GM21381 (cell line): ENCODE measurements around the gene ADPRM.
A peak's percentile ranks its signal among the peaks of the same experiment; 100 is the strongest.
"Not testable (repeated sequence)": the region's sequence is repeated elsewhere in the genome, so short reads cannot be mapped to it uniquely, and the experiment has no call there.

Experiments used
- ATAC-seq: cut with Tn5 transposase; IDR thresholded peaks from one replicate; pipeline ENCODE4 v1.9.1; 2021; ENCODE audit warnings: mild to moderate bottlenecking, moderate library complexity; ENCODE audit not compliant: unreplicated experiment

Gene ADPRM, protein sequence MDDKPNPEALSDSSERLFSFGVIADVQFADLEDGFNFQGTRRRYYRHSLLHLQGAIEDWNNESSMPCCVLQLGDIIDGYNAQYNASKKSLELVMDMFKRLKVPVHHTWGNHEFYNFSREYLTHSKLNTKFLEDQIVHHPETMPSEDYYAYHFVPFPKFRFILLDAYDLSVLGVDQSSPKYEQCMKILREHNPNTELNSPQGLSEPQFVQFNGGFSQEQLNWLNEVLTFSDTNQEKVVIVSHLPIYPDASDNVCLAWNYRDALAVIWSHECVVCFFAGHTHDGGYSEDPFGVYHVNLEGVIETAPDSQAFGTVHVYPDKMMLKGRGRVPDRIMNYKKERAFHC

DNA sequence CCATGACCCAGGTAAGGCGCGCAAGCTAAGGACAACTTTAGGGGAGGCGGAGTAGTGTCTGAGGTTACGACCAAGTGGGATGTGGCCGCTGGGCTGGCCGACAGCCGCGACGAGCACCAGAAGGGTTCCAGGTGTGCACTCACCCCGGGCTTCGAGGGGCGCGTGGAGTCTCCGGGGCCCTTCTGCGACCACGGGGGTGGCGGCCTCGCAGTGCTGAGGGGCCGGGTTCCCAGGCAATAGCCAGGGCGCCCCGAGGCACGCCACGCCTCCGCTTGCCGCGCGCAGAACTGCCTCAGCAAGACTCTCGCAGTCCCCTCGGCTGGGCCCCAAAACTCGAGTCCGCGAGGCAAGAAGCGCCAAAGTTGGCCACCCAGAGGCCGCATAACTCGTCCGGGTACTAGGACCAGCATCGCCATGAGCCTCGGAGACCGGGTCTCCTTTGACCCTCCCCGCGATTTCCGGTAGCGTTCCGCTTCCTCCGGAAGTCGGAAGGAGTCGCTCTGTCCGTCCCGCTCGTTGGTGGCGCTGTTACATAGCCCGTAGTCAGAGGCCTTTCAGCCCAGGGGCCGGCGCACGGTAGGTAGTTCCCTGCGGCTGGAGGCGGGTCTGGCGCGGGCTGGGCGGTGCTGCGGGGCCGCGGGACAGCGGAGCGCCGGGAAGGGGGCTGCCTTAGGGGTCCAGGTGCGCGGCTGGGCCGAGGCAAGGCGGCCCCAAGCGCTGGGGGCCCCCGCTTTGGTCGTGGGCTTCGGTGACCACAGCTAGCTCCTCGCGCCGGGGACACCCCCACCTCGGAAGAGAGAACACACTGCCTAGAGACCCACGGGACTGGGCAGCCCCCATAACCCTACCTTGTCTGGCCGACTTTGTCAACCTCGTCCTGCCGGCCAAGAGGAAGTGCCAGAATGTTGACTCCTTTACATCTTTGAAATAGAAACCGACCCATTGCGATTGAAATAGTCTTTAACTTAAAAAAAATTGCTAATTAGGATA, at the start of gene ADPRM, which contains the start of gene SCO1:
TSS of gene ADPRM (plus strand) at position 503 of the 990 bp plus-strand sequence. CDS start 7,333 bp downstream, outside the sequence.
TSS of gene SCO1 (minus strand) at position 442 of the 990 bp plus-strand sequence. CDS start at position 416, 26 bp downstream.
- peak; percentile 95 for ATAC-seq

DNA sequence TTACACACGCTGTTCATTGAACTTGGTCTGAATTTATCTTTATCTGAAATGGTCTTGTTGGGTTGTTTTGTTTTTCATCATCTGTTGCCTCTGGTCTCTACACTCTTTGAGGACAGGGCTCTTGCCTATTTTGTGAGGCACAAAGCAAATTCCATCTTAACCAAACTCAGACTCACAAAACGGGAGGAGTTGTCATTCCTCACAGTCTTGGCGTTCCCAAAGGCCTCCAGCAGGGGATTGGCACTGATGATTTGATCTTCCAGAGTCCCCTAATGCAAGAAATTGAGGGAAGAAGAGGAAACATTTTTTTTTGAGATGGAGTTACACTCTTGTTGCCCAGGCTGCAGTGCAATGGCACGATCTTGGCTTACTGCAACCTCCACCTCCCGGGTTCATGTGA, 49.0 kb upstream of the ADPRM start:
- ATAC-seq: no peak

DNA sequence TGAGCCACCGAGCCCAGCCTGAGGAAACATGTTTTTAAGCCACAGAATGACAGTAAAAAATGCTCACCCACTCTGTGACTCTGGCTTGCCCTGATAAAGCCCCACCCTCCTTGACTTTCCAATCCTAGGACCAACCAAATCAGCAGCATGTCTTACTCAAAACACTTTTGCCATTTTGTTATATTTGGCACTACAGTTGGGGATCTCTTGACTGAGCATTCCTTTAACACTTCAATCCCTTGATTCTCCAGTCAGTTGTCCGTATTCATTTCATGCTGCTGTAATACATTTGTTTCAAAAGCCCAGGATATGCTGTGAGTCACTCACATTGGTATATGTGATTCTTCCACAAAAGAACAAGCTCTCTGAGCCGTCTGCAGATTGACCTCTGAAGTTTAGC, 48.4 kb upstream of the ADPRM start:
- ATAC-seq: no peak

DNA sequence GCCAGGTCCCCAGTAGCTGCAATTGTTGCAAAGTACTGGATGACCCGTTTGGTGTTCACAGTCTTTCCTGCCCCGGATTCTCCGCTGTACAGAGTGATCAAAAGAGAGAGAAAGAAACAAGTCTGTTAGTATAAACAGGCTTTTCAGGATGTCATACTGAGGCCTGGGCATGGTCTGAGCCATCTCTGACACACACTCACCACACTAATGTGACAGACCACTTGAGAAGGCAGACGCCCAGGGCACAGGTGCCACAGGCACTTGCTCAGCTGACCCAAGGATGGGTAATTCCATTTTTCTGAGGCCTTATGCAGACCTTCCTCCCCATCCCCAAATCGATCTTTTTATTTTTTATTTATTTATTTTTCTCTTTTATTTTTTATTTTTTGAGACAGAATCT, 47.8 kb upstream of the ADPRM start:
- no peak for ATAC-seq

DNA sequence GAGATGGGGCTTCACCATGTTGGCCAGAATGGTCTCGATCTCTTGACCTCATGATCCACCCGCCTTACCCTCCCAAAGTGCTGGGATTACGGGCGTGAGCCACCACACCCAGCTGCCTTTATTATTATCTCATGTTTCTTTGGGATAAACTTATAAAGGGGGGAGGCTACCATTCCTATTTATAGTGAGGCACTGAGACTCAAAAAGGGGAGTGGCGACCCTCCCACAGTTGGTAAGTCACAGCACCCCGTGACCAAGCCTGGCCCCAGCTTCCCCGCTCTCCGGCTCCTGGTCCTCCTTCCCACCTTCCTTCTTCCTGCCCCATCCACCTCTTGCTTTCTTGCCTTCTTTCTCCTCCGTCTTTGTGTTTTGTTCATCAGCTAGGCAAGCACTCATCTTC, 45.5 kb upstream of the ADPRM start:
- ATAC-seq: no peak

DNA sequence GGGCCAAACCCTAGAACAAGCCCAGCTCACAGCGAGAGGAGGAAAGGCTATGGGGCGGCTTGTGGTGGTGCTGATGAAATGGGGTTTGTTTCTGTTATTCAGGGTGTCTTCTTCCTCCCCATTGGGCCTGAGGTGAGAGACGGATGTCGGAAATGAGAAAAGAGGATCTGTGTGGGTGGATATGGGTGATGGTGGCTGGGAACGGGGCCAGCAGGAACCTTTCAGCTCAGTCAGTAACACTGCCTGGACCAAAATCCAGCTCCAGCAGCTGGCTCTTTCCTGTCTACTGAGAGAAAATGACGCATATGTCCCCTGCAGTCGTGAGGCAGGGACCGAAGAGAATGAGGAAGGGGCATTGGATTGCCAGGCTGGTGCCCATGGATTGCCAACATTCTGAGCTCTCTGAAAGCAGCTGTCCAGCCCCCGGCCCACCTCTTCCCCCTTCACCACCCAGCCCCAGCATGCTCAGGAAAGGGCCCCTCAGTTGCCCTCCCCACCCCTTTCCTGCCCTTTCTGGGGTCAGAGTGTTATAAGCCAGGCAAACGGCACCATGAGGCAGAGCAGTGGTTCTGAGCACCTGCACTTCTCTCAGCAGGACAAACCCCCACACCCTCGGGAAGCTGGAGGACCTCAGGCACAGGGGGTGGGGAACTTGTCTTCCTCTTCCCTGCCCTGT, 44.3 kb upstream of the ADPRM start:
- peak; percentile 61 for ATAC-seq

DNA sequence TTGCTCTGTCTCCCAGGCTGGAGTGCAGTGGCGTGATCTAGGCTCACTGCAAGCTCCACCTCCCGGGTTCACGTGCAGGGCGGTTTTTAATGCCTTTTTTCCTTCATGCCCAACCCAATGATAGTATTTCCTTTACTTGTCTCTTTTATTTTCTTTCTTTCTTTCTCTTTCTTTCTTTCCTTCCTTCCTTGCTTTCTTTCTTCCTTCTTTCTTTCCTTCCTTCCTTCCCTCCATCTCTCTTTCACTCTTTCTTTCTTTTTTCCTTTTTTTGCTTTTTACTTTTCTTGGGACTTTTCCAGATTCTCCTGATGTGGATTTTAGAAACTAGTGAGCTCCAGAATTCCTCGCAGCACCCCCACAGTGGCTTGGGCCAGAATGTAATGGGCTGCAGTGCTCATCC, 43.4 kb upstream of the ADPRM start:
- ATAC-seq: no peak

DNA sequence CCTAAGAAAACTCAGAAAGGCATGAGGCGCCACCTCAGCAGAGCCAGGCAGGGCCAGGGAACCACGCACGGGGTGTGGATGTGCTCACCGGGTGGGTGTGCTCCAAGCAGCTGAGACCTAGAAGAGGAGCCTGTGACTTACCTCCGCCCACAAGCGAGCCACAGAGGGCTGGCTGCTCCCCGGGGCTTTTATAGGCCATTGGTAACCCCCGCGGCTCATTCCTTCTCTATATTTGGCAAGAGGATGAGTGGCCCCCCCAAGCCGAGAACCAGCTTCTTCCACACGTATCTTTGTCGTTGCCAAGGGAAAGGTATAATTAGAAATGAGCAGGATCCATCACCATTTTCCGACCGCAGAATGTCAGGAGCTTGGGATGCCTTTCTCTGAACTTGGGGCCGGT, 40.2 kb upstream of the ADPRM start, which contains the start of gene MYH3:
TSS of gene MYH3 (minus strand) at position 162 of the 400 bp plus-strand sequence. CDS start 2,245 bp downstream, outside the sequence.
- no peak for ATAC-seq

DNA sequence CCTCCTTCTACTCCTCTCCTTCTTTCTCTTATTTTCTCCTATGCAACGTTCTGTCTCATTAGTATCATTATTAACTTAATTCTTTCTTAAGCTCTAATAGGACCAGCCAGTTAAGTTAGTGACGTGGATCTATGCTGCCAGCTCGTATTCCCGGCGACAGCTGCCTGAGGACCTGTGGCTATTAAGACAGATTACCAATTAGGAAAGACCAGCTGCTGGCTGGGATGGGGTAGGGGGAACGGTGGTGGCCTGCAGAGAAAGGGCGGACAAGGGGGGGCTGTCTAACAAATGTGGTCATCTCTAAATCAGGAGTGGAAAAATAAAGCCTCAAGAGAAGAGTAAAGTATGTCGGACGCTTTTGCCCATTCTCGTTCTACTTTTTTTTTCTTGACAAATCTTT, 39.5 kb upstream of the ADPRM start:
- no peak for ATAC-seq

DNA sequence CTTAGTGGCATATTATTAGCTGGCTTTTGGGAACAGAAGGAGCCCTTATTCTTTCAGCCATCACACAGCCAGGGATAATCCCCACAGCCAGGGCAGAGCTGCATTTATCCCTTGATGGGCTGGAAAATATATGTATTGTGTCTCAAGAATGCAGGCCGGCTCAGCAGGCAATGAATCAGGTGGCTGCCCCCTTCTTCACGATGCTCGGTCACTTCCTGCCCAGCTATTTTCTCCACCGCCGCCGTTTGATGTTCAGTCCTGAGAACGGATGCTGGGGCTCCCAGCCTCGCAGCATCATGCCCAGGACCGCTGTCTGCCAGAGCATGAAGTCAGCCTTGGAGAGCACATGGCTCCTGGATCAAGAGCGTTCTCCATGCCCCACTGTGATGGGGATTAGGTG, 36.0 kb upstream of the ADPRM start:
- no peak for ATAC-seq

DNA sequence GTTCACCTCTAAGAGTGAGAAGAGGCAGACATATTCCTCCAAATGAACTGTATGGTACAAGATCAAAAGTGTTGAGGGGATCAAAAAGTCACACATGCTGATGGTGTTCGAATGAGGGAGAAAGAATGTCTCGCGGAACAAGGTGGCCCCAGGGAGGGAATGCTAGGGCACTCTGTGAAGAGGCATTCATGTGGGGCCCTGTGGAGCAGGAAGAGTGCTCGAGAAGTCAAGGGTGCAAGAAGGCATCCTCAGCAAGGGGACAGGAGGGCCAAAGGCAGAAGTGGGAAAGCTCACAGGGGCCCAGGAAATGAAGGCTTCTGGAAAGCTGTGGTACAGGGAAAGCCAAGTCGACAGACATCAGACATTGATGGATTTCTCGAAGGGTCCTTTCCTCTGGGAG, 34.2 kb upstream of the ADPRM start:
- ATAC-seq: no peak

DNA sequence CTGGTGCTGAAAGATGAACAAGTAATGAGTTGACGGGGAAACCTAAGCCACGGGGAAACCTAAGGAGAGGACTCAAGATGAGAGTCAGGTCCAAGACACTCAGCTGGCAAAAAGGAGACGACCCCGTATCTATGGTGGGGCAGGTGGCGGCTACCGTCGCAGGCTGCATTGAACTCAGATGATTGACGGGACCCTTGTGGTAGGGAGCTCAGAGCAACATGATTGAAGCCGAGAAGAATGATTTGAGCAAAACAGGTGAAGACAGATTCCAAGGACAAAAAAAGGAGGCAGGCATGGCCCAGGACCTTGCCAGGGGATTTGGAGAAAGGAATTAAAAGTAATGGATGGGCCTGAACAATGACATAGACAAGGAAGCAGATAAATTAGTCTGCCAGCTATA, 32.8 kb upstream of the ADPRM start:
- no peak for ATAC-seq

DNA sequence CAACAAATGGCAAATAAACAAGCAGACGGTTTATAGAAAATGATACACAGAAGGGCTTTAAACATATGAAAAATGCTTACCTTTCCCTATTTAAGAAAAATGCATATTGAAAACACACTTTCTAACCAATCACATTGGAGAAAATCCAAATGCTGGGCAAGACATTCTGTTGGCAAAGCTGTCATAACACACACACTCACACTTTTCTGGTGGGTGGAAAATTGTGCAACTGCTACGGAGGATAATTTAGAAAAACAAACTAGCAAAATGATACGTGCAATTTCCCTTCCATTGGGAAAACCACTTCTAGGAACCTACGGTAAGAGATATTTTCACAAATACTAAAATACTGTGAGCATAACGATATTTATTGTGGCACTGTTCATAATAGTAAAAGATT, 30.5 kb upstream of the ADPRM start:
- no peak for ATAC-seq

DNA sequence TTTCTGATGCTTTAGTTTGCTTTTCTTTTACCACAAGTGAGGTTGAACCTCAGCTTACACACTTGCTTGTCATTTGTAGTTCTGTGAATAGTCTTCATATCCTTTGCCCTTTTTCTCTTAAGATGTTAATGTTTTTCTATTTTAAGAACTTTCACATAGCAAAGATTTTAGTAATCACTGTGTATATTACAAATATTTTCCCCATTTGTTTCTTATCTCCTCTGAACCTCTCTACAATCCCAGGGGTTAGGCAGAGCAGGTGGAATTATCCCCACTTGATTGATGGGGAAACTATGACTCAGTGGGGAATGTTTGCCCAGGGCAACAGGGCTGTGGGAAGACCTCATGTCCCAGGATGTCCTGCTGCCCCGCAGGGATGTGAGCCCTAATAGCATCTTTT, 28.6 kb upstream of the ADPRM start:
- ATAC-seq: no peak

DNA sequence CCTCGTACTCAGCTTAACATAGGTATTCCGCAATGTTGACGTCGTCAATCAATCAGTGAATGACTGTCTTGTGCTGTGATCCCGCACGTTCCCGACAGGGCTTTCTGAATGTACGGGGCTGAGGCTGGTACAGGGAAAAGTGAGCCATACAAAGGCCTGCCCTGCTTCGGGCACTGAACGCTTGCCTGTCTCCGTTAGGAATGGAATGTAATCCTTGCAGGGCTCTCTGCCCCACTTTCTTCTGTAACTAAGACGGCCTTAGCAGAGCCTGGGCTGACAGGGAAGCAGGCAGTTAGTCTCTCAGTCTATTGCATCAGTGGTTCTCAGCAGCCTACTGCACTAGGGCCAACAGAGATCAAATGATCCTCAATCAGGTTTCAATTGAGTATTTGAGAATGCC, 24.1 kb upstream of the ADPRM start:
- no peak for ATAC-seq

DNA sequence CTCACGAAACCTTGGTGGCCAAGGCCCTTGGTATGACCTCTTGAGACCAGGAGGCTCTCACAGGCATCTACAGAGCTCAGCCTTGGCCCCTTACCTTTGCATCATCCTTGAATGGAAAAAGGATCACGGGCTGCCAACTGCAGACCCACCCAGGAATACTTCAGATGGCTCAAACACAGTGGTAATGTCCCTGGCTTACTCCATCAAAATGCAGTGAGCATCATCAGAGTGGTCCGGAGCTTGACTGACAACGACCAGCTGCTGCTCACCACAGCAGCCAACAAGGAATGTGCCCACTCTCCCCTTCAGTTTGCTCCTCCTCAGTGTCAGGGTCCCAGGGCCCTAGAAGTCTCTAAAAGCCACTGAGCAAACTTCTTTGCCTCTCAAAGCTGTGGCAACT, 22.7 kb upstream of the ADPRM start:
- no peak for ATAC-seq

DNA sequence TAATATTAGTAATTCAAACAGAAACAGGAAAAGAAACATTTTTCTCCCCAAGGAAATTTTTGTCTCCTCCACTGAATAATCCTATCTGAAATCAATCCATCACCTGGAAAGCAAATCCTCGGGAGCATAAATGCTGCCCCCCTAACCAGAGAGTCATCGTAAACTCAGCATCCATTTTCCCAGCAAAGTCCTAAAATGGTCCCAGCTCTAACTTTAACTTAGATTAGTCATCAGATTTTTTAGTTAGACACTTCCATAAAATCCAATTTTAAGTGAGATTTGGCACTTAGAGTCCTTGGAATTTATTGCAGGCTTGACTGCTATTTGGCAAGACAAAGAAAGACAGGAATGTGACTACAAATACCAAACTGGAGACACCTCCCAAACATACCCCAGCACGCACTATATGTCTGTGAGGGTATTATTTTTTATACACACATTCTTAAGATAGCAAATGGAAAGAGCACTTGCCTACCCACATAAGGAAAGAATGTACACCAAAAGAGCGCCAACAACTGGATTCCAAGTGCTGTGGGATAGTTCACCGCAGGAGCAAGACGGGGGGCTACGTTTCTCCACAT, 15.4 kb upstream of the ADPRM start:
- no peak for ATAC-seq

DNA sequence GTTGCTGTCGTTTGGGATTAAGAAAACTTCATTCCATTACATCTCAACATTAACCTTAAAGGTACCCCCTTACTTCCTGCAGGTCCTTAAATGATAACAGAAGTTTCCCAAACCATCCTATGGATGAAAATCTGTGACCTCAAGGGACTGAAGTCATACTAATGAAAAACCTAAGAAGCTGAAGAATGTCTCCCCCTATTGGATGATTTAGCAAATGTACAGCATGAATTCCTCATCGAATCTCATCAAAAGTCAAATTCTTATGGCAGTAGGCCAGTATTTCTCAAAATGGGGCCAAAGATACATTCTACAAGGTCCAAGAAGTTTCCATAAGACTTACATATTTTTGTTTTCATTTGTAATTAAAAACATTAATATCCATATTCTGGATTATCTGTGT, 13.5 kb upstream of the ADPRM start:
- ATAC-seq: no peak

DNA sequence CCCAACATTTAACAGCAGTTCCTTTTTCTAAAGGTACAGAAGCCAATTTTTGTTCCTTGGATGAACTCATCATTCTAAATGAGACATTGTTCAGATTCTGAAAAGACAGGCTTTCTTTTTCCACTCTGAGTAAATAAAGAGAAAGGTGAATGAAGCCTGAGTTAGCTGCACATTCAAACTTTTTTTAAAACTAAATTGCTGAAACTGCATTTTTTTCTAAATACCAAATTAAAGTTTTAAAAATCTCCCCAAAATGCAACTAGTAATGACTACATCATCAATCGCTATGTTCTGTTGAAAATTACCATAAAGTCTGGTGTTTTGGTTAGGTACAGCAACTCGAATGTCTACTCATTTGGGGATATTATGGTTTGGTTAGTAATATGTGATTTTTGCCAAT, 9.9 kb upstream of the ADPRM start:
- no peak for ATAC-seq

DNA sequence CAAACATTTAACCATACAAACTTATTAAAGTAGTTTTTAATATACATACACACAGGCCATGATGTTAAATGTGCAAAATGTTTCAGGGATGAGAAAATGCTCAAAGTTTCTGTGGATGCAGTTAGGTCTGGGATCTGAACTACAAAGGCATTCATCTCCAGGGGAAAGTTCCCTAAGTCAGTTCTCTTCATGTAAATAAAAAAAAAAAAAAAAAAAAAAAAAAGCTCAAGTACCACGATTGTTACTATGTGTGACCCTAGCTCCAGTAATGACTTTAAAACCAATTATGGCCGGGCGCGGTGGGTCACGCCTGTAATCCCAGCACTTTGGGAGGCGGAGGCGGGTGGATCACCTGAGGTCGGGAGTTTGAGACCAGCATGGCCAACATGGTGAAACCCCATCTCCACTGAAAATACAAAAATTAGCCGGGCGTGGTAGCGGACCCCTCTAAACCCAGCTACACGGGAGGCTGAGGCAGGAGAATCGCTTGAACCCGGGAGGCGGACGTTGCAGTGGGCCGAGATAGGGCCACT, 1.5 kb upstream of the ADPRM start:
- ATAC-seq: not testable (repeated sequence)
